Progenitor cell of endocrine pancreas (in vitro differentiated cells): ENCODE measurements around the gene MCTP1. TPM values are rescaled to one million over a fixed set of nuclear protein-coding genes. Genes with fewer than 3 reads are reported as not detected.

Source experiments
- DNase-seq: peaks from one replicate; pipeline ENCODE4 v3.0.0; 2021; ENCODE audit warnings: low spot score; ENCODE audit not compliant: unreplicated experiment
- H3K27ac Mint-ChIP-seq: 2 replicates; pipeline ENCODE4 v1.8.0; 2021; ENCODE audit warnings: mild to moderate bottlenecking, moderate library complexity, mixed read lengths
- H3K27me3 Mint-ChIP-seq: 2 replicates; pipeline ENCODE4 v1.8.0; 2021; ENCODE audit warnings: mixed read lengths
- H3K36me3 Mint-ChIP-seq: 2 replicates; pipeline ENCODE4 v1.8.0; 2022; ENCODE audit warnings: mixed read lengths; ENCODE audit not compliant: insufficient read depth
- H3K4me1 Mint-ChIP-seq: 2 replicates; pipeline ENCODE4 v1.8.0; 2021; ENCODE audit warnings: low read depth, mixed read lengths
- H3K4me3 Mint-ChIP-seq: 2 replicates; pipeline ENCODE4 v1.8.0; 2021; ENCODE audit warnings: low read depth, mild to moderate bottlenecking, moderate library complexity, mixed read lengths
- H3K9me3 Mint-ChIP-seq: 2 replicates; pipeline ENCODE4 v1.8.0; 2021; ENCODE audit warnings: low read depth, mixed read lengths
- long read RNA-seq: library from polyadenylated mRNA; unstranded; transcript quantifications from one replicate; pipeline ENCODE4 v2.0.0, GENCODE V29; 2020
- total RNA-seq: library from RNA; stranded (reverse); gene quantifications from 2 replicates; pipeline ENCODE4 v1.2.1, GENCODE V29; 2021
- TF ChIP-seq, protein P1 (sequence below): fragments of 200-600 bp; sonication (generic); IDR thresholded peaks from one replicate; pipeline ENCODE4 v1.5.0; 2021; ENCODE audit warnings: antibody characterized with exemption, mild to moderate bottlenecking; ENCODE audit not compliant: unreplicated experiment

Gene MCTP1
- 1.7 and 2.1 TPM in 2 replicates for total RNA-seq
- long read RNA-seq, result 0 reads

- H3K9me3 Mint-ChIP-seq, result no peaks in the 10 kb centered on the region
- TF ChIP-seq, protein P1, sequence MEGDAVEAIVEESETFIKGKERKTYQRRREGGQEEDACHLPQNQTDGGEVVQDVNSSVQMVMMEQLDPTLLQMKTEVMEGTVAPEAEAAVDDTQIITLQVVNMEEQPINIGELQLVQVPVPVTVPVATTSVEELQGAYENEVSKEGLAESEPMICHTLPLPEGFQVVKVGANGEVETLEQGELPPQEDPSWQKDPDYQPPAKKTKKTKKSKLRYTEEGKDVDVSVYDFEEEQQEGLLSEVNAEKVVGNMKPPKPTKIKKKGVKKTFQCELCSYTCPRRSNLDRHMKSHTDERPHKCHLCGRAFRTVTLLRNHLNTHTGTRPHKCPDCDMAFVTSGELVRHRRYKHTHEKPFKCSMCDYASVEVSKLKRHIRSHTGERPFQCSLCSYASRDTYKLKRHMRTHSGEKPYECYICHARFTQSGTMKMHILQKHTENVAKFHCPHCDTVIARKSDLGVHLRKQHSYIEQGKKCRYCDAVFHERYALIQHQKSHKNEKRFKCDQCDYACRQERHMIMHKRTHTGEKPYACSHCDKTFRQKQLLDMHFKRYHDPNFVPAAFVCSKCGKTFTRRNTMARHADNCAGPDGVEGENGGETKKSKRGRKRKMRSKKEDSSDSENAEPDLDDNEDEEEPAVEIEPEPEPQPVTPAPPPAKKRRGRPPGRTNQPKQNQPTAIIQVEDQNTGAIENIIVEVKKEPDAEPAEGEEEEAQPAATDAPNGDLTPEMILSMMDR, result no peak
- peak; percentile 50 for DNase-seq
- H3K27me3 Mint-ChIP-seq, result peaks cover 69% of the 10 kb centered on the region
- no peak within 1 kb of the TSS for H3K27ac Mint-ChIP-seq
- peak within 1 kb of the TSS; percentile 67 for H3K4me3 Mint-ChIP-seq
- no peaks in the 10 kb centered on the region for H3K36me3 Mint-ChIP-seq
- H3K4me1 Mint-ChIP-seq, result peaks cover 6% of the 10 kb centered on the region
Observed at GRCh38 chr5:95284572-95285408, at the start of gene MCTP1. Gene MCTP1, minus strand, starts transcription at chr5:95285094.

DNA sequence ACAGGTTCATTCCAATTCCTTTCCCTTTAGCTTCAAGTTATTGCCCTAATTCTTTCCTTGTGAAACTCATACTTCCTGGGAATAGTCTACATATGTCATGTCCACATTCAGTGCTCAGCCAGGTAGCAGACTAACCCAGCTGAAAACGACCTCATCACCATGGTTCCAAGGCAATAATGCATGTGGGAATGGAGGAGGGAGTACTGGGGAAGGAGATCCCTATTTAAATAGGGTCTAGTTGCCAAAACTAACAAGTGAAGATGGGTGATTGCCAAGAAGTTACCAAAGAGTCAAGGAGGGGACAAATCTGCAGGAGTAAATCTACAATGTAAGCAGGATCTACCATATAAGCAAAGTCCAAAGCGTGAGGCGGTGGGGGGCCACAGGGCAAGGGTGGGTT, 47.3 kb upstream of the MCTP1 start:
- Mint-ChIP-seq H3K4me3 (no peak overlapping the region), H3K27me3 (no peaks in the 10 kb centered on the region), H3K9me3 (no peaks in the 10 kb centered on the region), H3K4me1 (no peaks in the 10 kb centered on the region), H3K36me3 (no peaks in the 10 kb centered on the region), H3K27ac (no peak overlapping the region)
- TF ChIP-seq, protein P1, result no peak
- DNase-seq, result no peak

- no peaks in the 10 kb centered on the region for H3K27me3 Mint-ChIP-seq
- H3K27ac Mint-ChIP-seq, result no peak overlapping the region
- TF ChIP-seq, protein P1, result no peak
- no peak overlapping the region for H3K4me3 Mint-ChIP-seq
- DNase-seq, result no peak
- no peaks in the 10 kb centered on the region for H3K9me3 Mint-ChIP-seq
- no peaks in the 10 kb centered on the region for H3K4me1 Mint-ChIP-seq
- no peaks in the 10 kb centered on the region for H3K36me3 Mint-ChIP-seq
Observed at GRCh38 chr5:95331358-95331757, 46.5 kb upstream of the MCTP1 start.

GRCh38 chr5:95327211-95327610, 42.3 kb upstream of the MCTP1 start:
- Mint-ChIP-seq H3K4me3 (no peak overlapping the region), H3K36me3 (no peaks in the 10 kb centered on the region), H3K9me3 (no peaks in the 10 kb centered on the region), H3K27ac (no peak overlapping the region), H3K27me3 (no peaks in the 10 kb centered on the region), H3K4me1 (no peaks in the 10 kb centered on the region)
- TF ChIP-seq, protein P1, result no peak
- no peak for DNase-seq

DNA sequence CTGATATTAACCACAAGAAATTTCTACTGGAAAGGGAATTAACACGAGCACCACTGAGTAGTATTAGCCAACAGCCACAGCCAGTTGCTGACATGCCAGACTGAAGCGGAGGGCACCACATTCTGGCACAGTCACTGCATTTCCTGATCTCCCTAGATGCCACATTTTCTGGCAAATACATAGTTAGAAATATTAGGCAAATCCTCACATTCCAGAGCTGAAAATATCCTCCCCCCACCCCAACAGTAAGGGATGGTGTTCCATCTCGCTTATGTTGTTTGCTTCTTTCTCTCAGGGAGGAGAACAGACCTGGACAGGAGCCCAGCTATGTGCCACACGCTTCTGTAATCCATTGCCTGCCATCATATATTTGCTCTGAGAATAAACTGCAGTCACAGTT, 32.8 kb upstream of the MCTP1 start:
- TF ChIP-seq, protein P1, result no peak
- Mint-ChIP-seq H3K27ac (no peak overlapping the region), H3K27me3 (no peaks in the 10 kb centered on the region), H3K4me1 (no peaks in the 10 kb centered on the region), H3K9me3 (no peaks in the 10 kb centered on the region), H3K36me3 (no peaks in the 10 kb centered on the region), H3K4me3 (no peak overlapping the region)
- DNase-seq, result no peak
